ENCODE measurements around the gene ITGAL.

The ITGAL gene

GRCh38 chr16:30494709-30495108, 22.2 kb downstream of the ITGAL start:
- TF ChIP-seq, protein P1, sequence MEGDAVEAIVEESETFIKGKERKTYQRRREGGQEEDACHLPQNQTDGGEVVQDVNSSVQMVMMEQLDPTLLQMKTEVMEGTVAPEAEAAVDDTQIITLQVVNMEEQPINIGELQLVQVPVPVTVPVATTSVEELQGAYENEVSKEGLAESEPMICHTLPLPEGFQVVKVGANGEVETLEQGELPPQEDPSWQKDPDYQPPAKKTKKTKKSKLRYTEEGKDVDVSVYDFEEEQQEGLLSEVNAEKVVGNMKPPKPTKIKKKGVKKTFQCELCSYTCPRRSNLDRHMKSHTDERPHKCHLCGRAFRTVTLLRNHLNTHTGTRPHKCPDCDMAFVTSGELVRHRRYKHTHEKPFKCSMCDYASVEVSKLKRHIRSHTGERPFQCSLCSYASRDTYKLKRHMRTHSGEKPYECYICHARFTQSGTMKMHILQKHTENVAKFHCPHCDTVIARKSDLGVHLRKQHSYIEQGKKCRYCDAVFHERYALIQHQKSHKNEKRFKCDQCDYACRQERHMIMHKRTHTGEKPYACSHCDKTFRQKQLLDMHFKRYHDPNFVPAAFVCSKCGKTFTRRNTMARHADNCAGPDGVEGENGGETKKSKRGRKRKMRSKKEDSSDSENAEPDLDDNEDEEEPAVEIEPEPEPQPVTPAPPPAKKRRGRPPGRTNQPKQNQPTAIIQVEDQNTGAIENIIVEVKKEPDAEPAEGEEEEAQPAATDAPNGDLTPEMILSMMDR (IDR thresholded peaks at IDR 0.05; ENCODE audit: low read depth, low read length): no peak
- TF ChIP-seq EZH2phosphoT487 (IDR thresholded peaks at IDR 0.05; ENCODE audit: low read depth): no peak
- Histone ChIP-seq H3K9ac (ENCODE audit: low read length) (no peak overlapping the region), H3K27me3 (ENCODE audit: low read depth, low read length) (no peaks in the 10 kb centered on the region), H3K36me3 (replicated peaks; ENCODE audit: low read depth, low read length) (no peaks in the 10 kb centered on the region), H3K4me1 (ENCODE audit: low read length) (no peaks in the 10 kb centered on the region), H3K9me3 (ENCODE audit: insufficient read depth, low read length) (no peaks in the 10 kb centered on the region), H2AFZ (ENCODE audit: low read depth, low read length) (no peak overlapping the region), H3K79me2 (ENCODE audit: low read length) (no peaks in the 10 kb centered on the region), H3K4me3 (ENCODE audit: low read length) (no peak overlapping the region), H3K4me2 (ENCODE audit: low read length) (no peak overlapping the region), H3K27ac (ENCODE audit: low read length) (no peak overlapping the region), H4K20me1 (ENCODE audit: insufficient read depth, low read length) (no peaks in the 10 kb centered on the region)

DNA sequence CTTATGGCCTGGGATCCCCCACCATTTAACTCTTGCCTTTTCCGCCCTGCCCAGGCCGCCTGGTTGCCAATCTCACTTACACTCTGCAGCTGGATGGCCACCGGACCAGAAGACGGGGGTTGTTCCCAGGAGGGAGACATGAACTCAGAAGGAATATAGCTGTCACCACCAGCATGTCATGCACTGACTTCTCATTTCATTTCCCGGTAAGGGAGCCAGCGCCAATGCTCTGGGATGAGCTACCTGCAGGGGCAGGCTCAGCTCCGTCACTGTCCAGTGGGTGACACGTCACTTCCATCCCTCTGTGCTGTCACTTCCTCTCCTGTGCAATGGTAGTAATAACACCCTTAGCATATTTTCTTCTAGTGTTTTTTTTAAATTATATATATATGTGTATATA, 26.7 kb downstream of the ITGAL start:
- no peaks in the 10 kb centered on the region for H3K36me3 ChIP-seq (replicated peaks; ENCODE audit: low read depth, low read length)

DNA sequence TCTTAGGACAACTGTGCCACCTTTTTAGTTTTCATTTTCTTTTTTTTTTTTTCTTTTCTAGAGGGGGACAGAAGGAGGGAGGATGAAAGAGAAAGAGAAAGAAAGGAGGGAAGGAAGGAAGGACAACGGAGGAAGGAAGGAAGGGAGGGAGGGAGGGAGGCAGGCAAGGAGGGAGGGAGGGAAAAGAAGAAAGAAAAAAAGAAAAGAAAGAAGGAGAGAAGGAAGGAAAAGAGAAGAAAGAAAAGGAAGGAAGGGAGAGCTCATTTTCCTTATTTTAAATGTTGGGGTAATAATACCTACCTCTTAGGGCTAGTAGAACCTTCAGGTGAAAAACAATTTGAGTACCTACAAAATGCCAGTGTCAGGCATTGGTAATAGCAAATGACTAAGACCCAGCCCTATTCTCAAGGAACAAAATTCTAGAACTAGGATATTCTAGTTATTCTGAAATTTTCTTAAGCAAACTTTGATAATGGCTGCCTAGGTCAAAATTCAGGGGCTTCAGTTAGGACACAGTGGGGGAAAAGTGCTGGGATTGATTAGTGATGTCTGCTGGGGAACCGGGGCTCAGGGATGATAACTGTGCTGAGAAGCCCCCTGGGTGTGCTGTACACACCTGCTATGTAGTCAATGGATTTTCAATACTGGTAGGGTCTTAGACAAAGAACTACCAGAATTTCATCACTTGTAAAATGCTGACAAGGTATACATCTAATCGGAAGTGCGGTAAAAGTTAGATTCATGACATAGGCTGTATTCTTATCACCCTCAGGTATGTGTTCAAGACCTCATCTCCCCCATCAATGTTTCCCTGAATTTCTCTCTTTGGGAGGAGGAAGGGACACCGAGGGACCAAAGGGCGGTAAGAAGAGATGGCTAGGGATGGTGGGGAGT, 31.1 kb downstream of the ITGAL start:
- no peak overlapping the region for H3K9ac ChIP-seq (ENCODE audit: low read length)
- no peaks in the 10 kb centered on the region for H4K20me1 ChIP-seq (ENCODE audit: insufficient read depth, low read length)
- H3K27ac ChIP-seq (ENCODE audit: low read length): no peak overlapping the region
- H2AFZ ChIP-seq (ENCODE audit: low read depth, low read length): no peak overlapping the region
- no peaks in the 10 kb centered on the region for H3K27me3 ChIP-seq (ENCODE audit: low read depth, low read length)
- H3K79me2 ChIP-seq (ENCODE audit: low read length): no peaks in the 10 kb centered on the region
- H3K4me3 ChIP-seq (ENCODE audit: low read length): no peak overlapping the region
- TF ChIP-seq EZH2phosphoT487 (IDR thresholded peaks at IDR 0.05; ENCODE audit: low read depth): no peak
- TF ChIP-seq, protein P1 (IDR thresholded peaks at IDR 0.05; ENCODE audit: low read depth, low read length): no peak
- no peak overlapping the region for H3K4me2 ChIP-seq (ENCODE audit: low read length)
- no peaks in the 10 kb centered on the region for H3K36me3 ChIP-seq (replicated peaks; ENCODE audit: low read depth, low read length)
- H3K9me3 ChIP-seq (ENCODE audit: insufficient read depth, low read length): no peaks in the 10 kb centered on the region
- H3K4me1 ChIP-seq (ENCODE audit: low read length): no peaks in the 10 kb centered on the region

More for the DNA sequence above, 26.7 kb downstream of the ITGAL start:
- Histone ChIP-seq H2AFZ (ENCODE audit: low read depth, low read length) (no peak overlapping the region), H4K20me1 (ENCODE audit: insufficient read depth, low read length) (no peaks in the 10 kb centered on the region), H3K4me1 (ENCODE audit: low read length) (no peaks in the 10 kb centered on the region), H3K9me3 (ENCODE audit: insufficient read depth, low read length) (no peaks in the 10 kb centered on the region), H3K9ac (ENCODE audit: low read length) (no peak overlapping the region), H3K4me2 (ENCODE audit: low read length) (no peak overlapping the region), H3K4me3 (ENCODE audit: low read length) (no peak overlapping the region), H3K27ac (ENCODE audit: low read length) (no peak overlapping the region), H3K79me2 (ENCODE audit: low read length) (no peaks in the 10 kb centered on the region), H3K27me3 (ENCODE audit: low read depth, low read length) (no peaks in the 10 kb centered on the region)
- no peak for TF ChIP-seq EZH2phosphoT487 (IDR thresholded peaks at IDR 0.05; ENCODE audit: low read depth)
- TF ChIP-seq, protein P1 (IDR thresholded peaks at IDR 0.05; ENCODE audit: low read depth, low read length): no peak

DNA sequence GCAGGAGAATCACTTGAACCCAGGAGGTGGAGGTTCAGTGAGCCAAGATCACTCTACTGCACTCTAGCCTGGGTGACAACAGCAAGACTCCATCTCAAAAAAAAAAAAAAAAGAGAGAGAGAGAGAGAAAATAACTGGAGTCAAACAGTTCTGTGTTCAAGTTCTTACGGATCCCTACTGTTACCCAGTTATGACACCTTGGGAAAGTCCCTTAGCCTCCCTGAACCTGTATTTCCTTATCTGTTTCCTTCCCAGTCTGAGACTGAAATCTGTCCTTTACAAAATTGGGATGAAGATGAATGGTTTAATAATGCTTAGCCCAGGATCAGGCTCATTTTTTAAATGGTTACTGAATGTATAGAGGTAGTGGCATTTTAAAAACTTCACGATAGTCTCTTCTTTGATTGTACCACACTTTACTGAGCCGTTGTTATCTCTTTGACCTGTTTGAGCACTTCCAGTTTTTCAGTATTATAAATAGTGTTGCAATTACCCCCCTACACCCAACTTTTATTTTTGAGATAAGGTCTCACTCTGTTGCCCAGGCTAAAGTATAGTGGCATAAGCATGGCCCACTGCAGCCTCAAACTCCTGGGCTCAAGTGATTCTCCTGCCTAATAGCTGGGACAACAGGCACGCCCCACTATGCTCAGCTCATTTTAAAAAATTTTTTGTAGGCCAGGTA, 36.7 kb downstream of the ITGAL start:
- no peaks in the 10 kb centered on the region for H4K20me1 ChIP-seq (ENCODE audit: insufficient read depth, low read length)
- no peak overlapping the region for H3K4me3 ChIP-seq (ENCODE audit: low read length)
- H3K4me2 ChIP-seq (ENCODE audit: low read length): no peak overlapping the region
- H3K36me3 ChIP-seq (replicated peaks; ENCODE audit: low read depth, low read length): peaks cover 7% of the 10 kb centered on the region
- H3K79me2 ChIP-seq (ENCODE audit: low read length): no peaks in the 10 kb centered on the region
- TF ChIP-seq EZH2phosphoT487 (IDR thresholded peaks at IDR 0.05; ENCODE audit: low read depth): no peak
- H3K9ac ChIP-seq (ENCODE audit: low read length): no peak overlapping the region
- no peak overlapping the region for H3K27ac ChIP-seq (ENCODE audit: low read length)
- H2AFZ ChIP-seq (ENCODE audit: low read depth, low read length): no peak overlapping the region
- no peaks in the 10 kb centered on the region for H3K27me3 ChIP-seq (ENCODE audit: low read depth, low read length)
- H3K4me1 ChIP-seq (ENCODE audit: low read length): peaks cover 4% of the 10 kb centered on the region; the same call in 1 of the 2 replicates
- H3K9me3 ChIP-seq (ENCODE audit: insufficient read depth, low read length): no peaks in the 10 kb centered on the region

Measured in OCI-LY3 (cell line).